Hepatocyte (in vitro differentiated cells): ENCODE data around the gene SLC24A1.

ENCODE experiments used
- CTCF ChIP-seq: fragments of 200-600 bp; sonication (generic); IDR thresholded peaks from 2 replicates; pipeline ENCODE4 v1.5.1; 2016; ENCODE audit warnings: antibody characterized with exemption, mild to moderate bottlenecking; ENCODE audit not compliant: poor library complexity
- EZH2phosphoT487 ChIP-seq: fragments of 200-600 bp; sonication (generic); IDR thresholded peaks from one replicate; pipeline ENCODE4 v1.6.1; 2018; ENCODE audit warnings: antibody characterized with exemption, mild to moderate bottlenecking, low read depth, moderate library complexity; ENCODE audit not compliant: unreplicated experiment, severe bottlenecking

GRCh38 chr15:65659502-65660052 lies 37.8 kb downstream of the SLC24A1 start:
- TF ChIP-seq CTCF (no peak), EZH2phosphoT487 (no peak)
